GM12878 (cell line): ENCODE data around the gene SHC2. TPM values are rescaled to one million over a fixed set of nuclear protein-coding genes. Genes with fewer than 3 reads are reported as not detected.

Source experiments
- ATAC-seq: fragments of 200-7000 bp; cut with Tn5 transposase; 3 replicates; pipeline ENCODE4 v1.9.1; 2020; ENCODE audit warnings: mild to moderate bottlenecking, moderate library complexity
- BruUV-seq: library from RNA; stranded (reverse); fragments of 400-500 nt; replicated peaks from 2 replicates; lab custom pipeline; 2021; lab: Mats Ljungman, UMichigan
- CTCF ChIA-PET: fragments of 300-600 bp; sonication (Branson Sonifier 250); formaldehyde crosslinking; extraction: SDS; loops from one replicate; lab custom pipeline; 2021; ENCODE audit warnings: inconsistent platforms; lab: Yijun Ruan, JAX
- POLR2A ChIA-PET: fragments of 350-600 bp; formaldehyde crosslinking; extraction: SDS; loops from one replicate; lab custom pipeline; 2021; ENCODE audit warnings: inconsistent platforms; lab: Charles Lee
- RAD21 ChIA-PET: fragments of 300-600 bp; sonication (Branson Sonifier 250); formaldehyde crosslinking; loops from one replicate; lab custom pipeline; 2023; ENCODE audit warnings: antibody characterized with exemption; ENCODE audit not compliant: unreplicated experiment; lab: Charles Lee
- SMC1A ChIA-PET: fragments of 300-600 bp; sonication (Branson Sonifier 250); formaldehyde crosslinking; loops from one replicate; lab custom pipeline; 2023; ENCODE audit not compliant: unreplicated experiment, uncharacterized antibody; lab: Charles Lee
- DNase-seq: peaks from one replicate; pipeline ENCODE4 v3.0.0-alpha.2; 2011; ENCODE audit warnings: low read depth, low spot score
- FAIRE-seq: peaks from 3 replicates; lab custom pipeline; 2011; peaks lifted over from hg19 to GRCh38; lab: Jason Lieb, UNC
- H2AFZ ChIP-seq: 2 replicates; pipeline ENCODE4 v1.6.0; 2011; ENCODE audit warnings: low read depth, low read length, control low read depth; ENCODE audit not compliant: control insufficient read depth
- H3K27ac ChIP-seq: 2 replicates; pipeline ENCODE4 v1.5.1; 2011; ENCODE audit warnings: control low read depth; ENCODE audit not compliant: control insufficient read depth, insufficient read depth
- H3K27me3 ChIP-seq, 2 experiments: replicated peaks in 1 of 2; 2 replicates each; pipeline versions ENCODE4 v1.6.0 to v1.6.1; 2011; ENCODE audit warnings: low read length in 1 of 2; ENCODE audit not compliant: control insufficient read depth in 2 of 2, insufficient read depth in 2 of 2
- H3K36me3 ChIP-seq, 2 experiments: 2 replicates each; pipeline ENCODE4 v1.5.1; 2011; ENCODE audit warnings: low read length in 1 of 2; ENCODE audit not compliant: control insufficient read depth in 2 of 2, insufficient read depth in 2 of 2
- H3K4me1 ChIP-seq: 2 replicates; pipeline ENCODE4 v1.6.1; 2011; ENCODE audit warnings: mild to moderate bottlenecking, low read length, moderate library complexity, mixed read lengths; ENCODE audit not compliant: control insufficient read depth, insufficient read depth
- H3K4me2 ChIP-seq: 2 replicates; pipeline ENCODE4 v1.6.0; 2011; ENCODE audit warnings: control low read depth; ENCODE audit not compliant: control insufficient read depth, insufficient read depth
- H3K4me3 ChIP-seq: fragments of 200-600 bp; sonication (generic); 2 replicates; pipeline ENCODE4 v1.5.1; 2016
- H3K79me2 ChIP-seq: 2 replicates; pipeline ENCODE4 v1.6.0; 2011; ENCODE audit warnings: low read length; ENCODE audit not compliant: control insufficient read depth, insufficient read depth
- H3K9ac ChIP-seq: 2 replicates; pipeline ENCODE4 v1.8.0; 2011; ENCODE audit warnings: low read length, control low read depth, mixed read lengths; ENCODE audit not compliant: control insufficient read depth, insufficient read depth
- H3K9me3 ChIP-seq: replicated peaks from 3 replicates; pipeline ENCODE4 v1.5.1; 2011; ENCODE audit warnings: mild to moderate bottlenecking, low read length; ENCODE audit not compliant: control insufficient read depth, insufficient read depth
- H4K20me1 ChIP-seq: 2 replicates; pipeline ENCODE4 v1.6.0; 2011; ENCODE audit not compliant: control insufficient read depth, insufficient read depth
- GABPA ChIP-seq: IDR thresholded peaks from 2 replicates; pipeline ENCODE4 v1.6.1; 2014; ENCODE audit warnings: antibody characterized with exemption, low read depth, mild to moderate bottlenecking, inconsistent platforms
- GATAD2B ChIP-seq: fragments of 450-650 bp; conservative IDR thresholded peaks from 2 replicates; pipeline ENCODE4 v1.6.1; 2017; ENCODE audit warnings: low read depth, mild to moderate bottlenecking, moderate library complexity
- JUND ChIP-seq: IDR thresholded peaks from 2 replicates; pipeline ENCODE4 v1.6.1; 2012; ENCODE audit warnings: low read depth, mild to moderate bottlenecking, low read length, improper control_type of control experiment, moderate library complexity
- LARP7 ChIP-seq: fragments of 450-650 bp; IDR thresholded peaks from 2 replicates; pipeline ENCODE4 v1.6.1; 2017; ENCODE audit warnings: mild to moderate bottlenecking
- MXI1 ChIP-seq: fragments of 150-350 bp; IDR thresholded peaks from 2 replicates; pipeline ENCODE4 v1.6.1; 2011; ENCODE audit warnings: low read depth, mild to moderate bottlenecking, inconsistent platforms, low read length, improper control_type of control experiment
- NR2C1 ChIP-seq: fragments of 450-650 bp; IDR thresholded peaks from 2 replicates; pipeline ENCODE4 v1.6.1; 2017; ENCODE audit warnings: antibody characterized with exemption, mild to moderate bottlenecking, moderate library complexity
- NR2C2 ChIP-seq: IDR thresholded peaks from 2 replicates; pipeline ENCODE4 v1.6.1; 2011; ENCODE audit warnings: borderline replicate concordance, low read depth; ENCODE audit not compliant: control insufficient read depth, insufficient read length
- PRDM15 ChIP-seq: fragments of 450-650 bp; formaldehyde crosslinking; IDR thresholded peaks from 2 replicates; pipeline ENCODE4 v1.4.0; 2020; ENCODE audit warnings: mild to moderate bottlenecking, moderate library complexity
- SIX5 ChIP-seq: IDR thresholded peaks from 2 replicates; pipeline ENCODE4 v1.6.1; 2011; ENCODE audit warnings: mild to moderate bottlenecking, low read depth, low read length, moderate library complexity; ENCODE audit not compliant: severe bottlenecking
- SKIL ChIP-seq: fragments of 450-650 bp; IDR thresholded peaks from 2 replicates; pipeline ENCODE4 v1.6.1; 2017; ENCODE audit warnings: mild to moderate bottlenecking, low read depth, inconsistent platforms; ENCODE audit not compliant: poor library complexity, severe bottlenecking
- TAF1 ChIP-seq: IDR thresholded peaks from 2 replicates; pipeline ENCODE4 v1.6.1; 2011; ENCODE audit warnings: mild to moderate bottlenecking, low read depth, low read length, borderline replicate concordance
- TCF12 ChIP-seq: IDR thresholded peaks from 2 replicates; pipeline ENCODE4 v1.6.1; 2011; ENCODE audit warnings: low read depth, mild to moderate bottlenecking, low read length
- ZNF24 ChIP-seq: fragments of 450-650 bp; IDR thresholded peaks from 2 replicates; pipeline ENCODE4 v1.6.1; 2017; ENCODE audit warnings: antibody characterized with exemption, mild to moderate bottlenecking
- WGBS: methylation state at CpG from one replicate; pipeline ENCODE4 v1.1.6; 2016; ENCODE audit warnings: low lambda C conversion rate; ENCODE audit not compliant: insufficient replicate concordance, insufficient coverage; ENCODE audit errors: missing lambda C conversion rate; 5-methylcytosine and 5-hydroxymethylcytosine counted together
- in situ Hi-C: fragments of 300-500 bp; cut with MboI; formaldehyde crosslinking; loops from 9 replicates; pipeline ENCODE4 v1.14.3; 2018; ENCODE audit warnings: mixed read lengths
- intact Hi-C: fragments of 100-400 bp; cut with micrococcal nuclease; formaldehyde crosslinking; loops from one replicate; pipeline ENCODE4 v1.14.2; 2022; ENCODE audit not compliant: unreplicated experiment
- polyA plus RNA-seq, 11 experiments: library from polyadenylated mRNA; depleted of rRNA in 4 of 11; unstranded in 6 of 11; stranded (reverse) in 5 of 11; fragments of >200 nt; fragmentation: Nextera tagmentation in 4 of 11; fragmentation: Illumina TruSeq in 1 of 11; extraction: Ambion mirVana in 4 of 11; extraction: Trizol in 1 of 11; gene quantifications; 1 replicate in 1 of 11; 2 replicates in 10 of 11; pipeline versions ENCODE4 v1.2.1 to v1.2.3, GENCODE V29; 2011 to 2016; ENCODE audit warnings: inconsistent platforms in 2 of 11, missing spikeins in 2 of 11, low read depth in 1 of 11
- total RNA-seq, 4 experiments: library from RNA; depleted of rRNA in 3 of 4; stranded (reverse); fragments of >200 nt in 3 of 4; fragmentation: Illumina TruSeq in 1 of 4; extraction: Trizol in 1 of 4; gene quantifications; 2 replicates each; pipeline versions ENCODE4 v1.2.1 to v1.2.3, GENCODE V29; 2013 to 2021

The SHC2 gene
- total and polyA plus RNA-seq, 10 of the 15 experiments (the other 5 are each of a cell fraction or from before 2014, with no cell fraction given) = 0.08 TPM; not detected in 9

- no peak for ATAC-seq
Measured at GRCh38 chr19:408441-408901, 52.4 kb downstream of the SHC2 start.

More at GRCh38 chr19:408441-408901, 52.4 kb downstream of the SHC2 start:
- H3K4me1 ChIP-seq = no peaks in the 10 kb centered on the region
- ChIA-PET RAD21 (no interaction called here), SMC1A (no interaction called here), POLR2A (no interaction called here), CTCF (no interaction called here)
- H3K9me3 ChIP-seq = no peaks in the 10 kb centered on the region
- FAIRE-seq = no peak
- DNase-seq = no peak
- H3K79me2 ChIP-seq = no peaks in the 10 kb centered on the region
- no peaks in the 10 kb centered on the region for H4K20me1 ChIP-seq
- peaks cover 0 to 3% of the 10 kb centered on the region in 2 experiments; a peak in 1 of 4 replicates for H3K27me3 ChIP-seq
- no peak overlapping the region for H2AFZ ChIP-seq
- BruUV-seq = no TSS peak
- 5% methylated on average over 10 of the region's 30 CpGs for WGBS
- no peak overlapping the region for H3K27ac ChIP-seq
- H3K4me2 ChIP-seq = no peak overlapping the region
- no peak overlapping the region for H3K9ac ChIP-seq
- in situ Hi-C loops (no loop called here), intact Hi-C loops (no loop called here)
- no peak overlapping the region for H3K4me3 ChIP-seq
- no peaks in the 10 kb centered on the region for H3K36me3 ChIP-seq
- TF ChIP-seq MXI1 (no peak), PRDM15 (CRISPR knock-in tag) (no peak), LARP7 (no peak), GABPA (no peak), TCF12 (no peak), NR2C1 (no peak), NR2C2 (no peak), JUND (no peak), GATAD2B (no peak), TAF1 (no peak), SKIL (no peak), SIX5 (no peak), ZNF24 (no peak)
